Measurements from ENCODE around the gene BACH2. TPM values are rescaled to one million over a fixed set of nuclear protein-coding genes. Genes with fewer than 3 reads are reported as not detected.
"Not testable (repeated sequence)": the region's sequence is repeated elsewhere in the genome, so short reads cannot be mapped to it uniquely, and the experiment has no call there.

BACH2 gene
- total RNA-seq, 1 donor from 2014 or later, result 2.1 TPM

DNA sequence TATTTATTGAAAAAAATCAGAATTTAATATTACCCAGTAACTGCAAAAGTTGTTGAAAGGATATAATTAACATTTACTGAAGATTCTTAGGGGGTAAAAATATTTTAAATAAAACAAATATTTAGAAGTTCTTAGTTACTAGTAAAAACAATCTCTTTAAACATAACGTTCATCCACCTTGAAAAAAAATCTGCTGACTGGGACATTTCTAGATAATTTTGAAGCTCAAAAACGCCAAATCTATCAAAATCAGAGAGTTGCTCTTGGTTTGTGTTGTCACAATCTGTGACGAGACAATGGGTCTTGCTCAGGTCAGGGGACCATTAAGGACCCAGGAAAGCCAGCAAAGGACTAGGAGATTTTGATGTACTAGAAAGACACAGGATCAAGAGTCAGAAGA lies 177.0 kb downstream of the BACH2 start:
- no peaks in the 10 kb centered on the region for H3K27me3 ChIP-seq (ENCODE audit: control insufficient read depth, insufficient read depth, low read length)
- TF ChIP-seq, protein P1, sequence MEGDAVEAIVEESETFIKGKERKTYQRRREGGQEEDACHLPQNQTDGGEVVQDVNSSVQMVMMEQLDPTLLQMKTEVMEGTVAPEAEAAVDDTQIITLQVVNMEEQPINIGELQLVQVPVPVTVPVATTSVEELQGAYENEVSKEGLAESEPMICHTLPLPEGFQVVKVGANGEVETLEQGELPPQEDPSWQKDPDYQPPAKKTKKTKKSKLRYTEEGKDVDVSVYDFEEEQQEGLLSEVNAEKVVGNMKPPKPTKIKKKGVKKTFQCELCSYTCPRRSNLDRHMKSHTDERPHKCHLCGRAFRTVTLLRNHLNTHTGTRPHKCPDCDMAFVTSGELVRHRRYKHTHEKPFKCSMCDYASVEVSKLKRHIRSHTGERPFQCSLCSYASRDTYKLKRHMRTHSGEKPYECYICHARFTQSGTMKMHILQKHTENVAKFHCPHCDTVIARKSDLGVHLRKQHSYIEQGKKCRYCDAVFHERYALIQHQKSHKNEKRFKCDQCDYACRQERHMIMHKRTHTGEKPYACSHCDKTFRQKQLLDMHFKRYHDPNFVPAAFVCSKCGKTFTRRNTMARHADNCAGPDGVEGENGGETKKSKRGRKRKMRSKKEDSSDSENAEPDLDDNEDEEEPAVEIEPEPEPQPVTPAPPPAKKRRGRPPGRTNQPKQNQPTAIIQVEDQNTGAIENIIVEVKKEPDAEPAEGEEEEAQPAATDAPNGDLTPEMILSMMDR (IDR thresholded peaks at IDR 0.05; ENCODE audit: insufficient read depth, low read length, severe bottlenecking), result no peak
- H3K4me3 ChIP-seq (ENCODE audit: low read depth, low read length), result no peak overlapping the region
- FAIRE-seq, result no peak
- H3K36me3 ChIP-seq (ENCODE audit: control insufficient read depth, insufficient read depth, low read length), result no peaks in the 10 kb centered on the region
- DNase-seq (ENCODE audit: low read depth), result no peak

DNA sequence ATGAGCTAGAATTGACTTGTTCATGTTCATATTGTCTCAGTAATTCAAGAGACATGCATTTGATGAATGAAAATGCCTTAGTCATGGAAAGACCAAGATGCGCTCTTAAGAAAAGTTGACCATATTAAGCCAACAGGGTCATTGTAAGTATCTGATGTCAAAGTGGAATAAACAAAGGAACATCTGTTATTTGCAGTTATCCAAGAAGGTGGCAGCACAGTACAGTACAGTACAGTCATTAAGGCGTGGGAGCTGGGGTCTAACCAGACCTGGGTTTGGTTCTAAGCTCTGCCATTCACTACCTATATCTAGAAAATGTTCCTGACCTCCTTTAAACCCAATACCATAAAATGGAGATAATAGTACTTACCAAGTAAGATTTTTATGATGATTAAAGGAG lies 178.1 kb downstream of the BACH2 start:
- FAIRE-seq, result no peak
- no peak for DNase-seq (ENCODE audit: low read depth)
- Histone ChIP-seq H3K36me3 (ENCODE audit: control insufficient read depth, insufficient read depth, low read length) (no peaks in the 10 kb centered on the region), H3K27me3 (ENCODE audit: control insufficient read depth, insufficient read depth, low read length) (no peaks in the 10 kb centered on the region), H3K4me3 (ENCODE audit: low read depth, low read length) (no peak overlapping the region)
- TF ChIP-seq, protein P1 (IDR thresholded peaks at IDR 0.05; ENCODE audit: insufficient read depth, low read length, severe bottlenecking), result no peak

DNA sequence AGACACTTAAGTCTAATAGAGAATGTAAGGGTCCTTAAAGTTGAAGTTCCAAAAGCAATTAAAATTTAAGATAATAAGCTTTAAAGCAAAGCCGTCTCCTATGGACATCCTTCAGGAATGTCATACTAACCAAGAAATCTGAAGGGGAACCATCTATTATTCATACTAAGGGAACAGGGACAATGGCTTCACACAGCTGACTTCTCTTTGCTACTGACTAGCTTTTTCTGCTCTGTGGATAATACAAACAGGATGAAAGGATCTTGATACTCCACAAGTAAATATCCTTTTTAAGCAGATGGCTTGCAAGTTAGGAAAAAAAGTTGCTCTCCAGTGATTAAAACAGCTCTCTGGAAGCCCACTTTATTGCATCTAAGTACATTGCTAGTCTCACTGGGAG lies 178.6 kb downstream of the BACH2 start:
- Histone ChIP-seq H3K4me3 (ENCODE audit: low read depth, low read length) (no peak overlapping the region), H3K27me3 (ENCODE audit: control insufficient read depth, insufficient read depth, low read length) (no peaks in the 10 kb centered on the region), H3K36me3 (ENCODE audit: control insufficient read depth, insufficient read depth, low read length) (no peaks in the 10 kb centered on the region)
- no peak for FAIRE-seq
- TF ChIP-seq, protein P1 (IDR thresholded peaks at IDR 0.05; ENCODE audit: insufficient read depth, low read length, severe bottlenecking), result no peak
- no peak for DNase-seq (ENCODE audit: low read depth)

DNA sequence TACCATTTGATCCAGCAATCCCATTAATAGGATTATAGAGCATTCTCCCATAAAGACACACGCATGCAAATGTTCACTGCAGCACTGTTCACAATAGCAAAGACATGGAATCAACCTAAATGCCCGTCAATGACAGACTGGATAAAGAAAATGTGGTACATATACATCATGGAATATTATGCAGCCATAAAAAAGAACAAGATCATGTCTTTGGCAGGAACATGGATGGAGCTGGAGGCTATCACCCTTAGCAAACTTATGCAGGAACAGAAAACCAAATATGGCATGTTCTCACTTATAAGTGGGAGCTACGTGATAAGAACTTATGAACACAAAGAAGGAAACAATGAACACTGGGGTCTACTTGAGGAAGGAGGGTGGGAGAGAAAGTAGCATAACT lies 180.5 kb downstream of the BACH2 start:
- H3K36me3 ChIP-seq (ENCODE audit: control insufficient read depth, insufficient read depth, low read length); H3K27me3 ChIP-seq (ENCODE audit: control insufficient read depth, insufficient read depth, low read length); FAIRE-seq; H3K4me3 ChIP-seq (ENCODE audit: low read depth, low read length); DNase-seq (ENCODE audit: low read depth): not testable (repeated sequence)

DNA sequence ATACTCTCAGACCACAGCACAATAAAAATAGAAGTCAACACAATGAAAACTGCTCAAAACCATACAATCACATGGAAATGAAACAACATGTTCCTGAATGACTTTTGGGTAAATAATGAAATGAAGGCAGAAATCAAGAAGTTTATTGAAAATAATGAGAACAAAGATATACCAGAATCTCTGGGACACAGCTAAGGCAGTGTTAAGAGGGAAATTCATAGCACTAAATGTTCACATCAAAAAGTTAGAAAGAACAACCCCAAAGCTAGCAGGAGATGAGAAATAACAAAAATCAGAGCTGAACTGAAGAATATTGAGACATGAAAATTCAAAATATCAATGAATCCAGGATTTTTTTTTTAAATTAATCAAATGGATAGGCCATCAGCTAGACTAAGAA lies 183.3 kb downstream of the BACH2 start:
- Histone ChIP-seq H3K36me3 (ENCODE audit: control insufficient read depth, insufficient read depth, low read length) (no peaks in the 10 kb centered on the region), H3K27me3 (ENCODE audit: control insufficient read depth, insufficient read depth, low read length) (no peaks in the 10 kb centered on the region), H3K4me3 (ENCODE audit: low read depth, low read length) (no peak overlapping the region)
- TF ChIP-seq, protein P1 (IDR thresholded peaks at IDR 0.05; ENCODE audit: insufficient read depth, low read length, severe bottlenecking), result no peak
- FAIRE-seq (no peak), DNase-seq (ENCODE audit: low read depth) (no peak)

DNA sequence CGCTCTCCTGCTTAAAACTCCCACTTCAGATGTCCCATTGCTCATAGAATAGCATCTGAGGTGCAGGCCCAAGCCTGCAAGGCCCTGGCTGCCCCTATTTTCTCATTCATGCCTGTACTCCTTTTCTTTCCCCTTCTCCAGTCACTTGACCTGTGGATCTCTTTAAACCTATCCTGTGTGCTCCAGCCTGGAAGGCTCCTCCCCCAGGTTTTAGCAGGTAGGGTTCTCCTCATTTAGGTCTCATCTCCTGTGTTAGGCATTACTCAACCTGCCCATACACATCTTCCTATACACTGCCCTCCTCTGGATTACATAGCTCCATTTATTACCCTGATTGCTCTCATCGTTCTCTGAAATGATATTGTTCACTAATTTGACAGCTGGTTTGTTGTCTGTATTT lies 185.3 kb downstream of the BACH2 start:
- DNase-seq (ENCODE audit: low read depth) (no peak), FAIRE-seq (no peak)
- Histone ChIP-seq H3K27me3 (ENCODE audit: control insufficient read depth, insufficient read depth, low read length) (no peaks in the 10 kb centered on the region), H3K4me3 (ENCODE audit: low read depth, low read length) (no peak overlapping the region), H3K36me3 (ENCODE audit: control insufficient read depth, insufficient read depth, low read length) (no peaks in the 10 kb centered on the region)
- TF ChIP-seq, protein P1 (IDR thresholded peaks at IDR 0.05; ENCODE audit: insufficient read depth, low read length, severe bottlenecking), result no peak

Measured in bronchial epithelial cell (primary cell).